ENCODE measurements around the gene DYNLT2.

Gene DYNLT2

GRCh38 chr6:169763308-169763707 lies 11.9 kb upstream of the DYNLT2 start:
- Histone ChIP-seq H2AK5ac (ENCODE audit: low read length) (no peak overlapping the region), H3K9ac (ENCODE audit: low read length) (no peak overlapping the region), H4K8ac (ENCODE audit: low read depth, low read length) (no peak overlapping the region), H3K27ac (ENCODE audit: low read depth, low read length) (no peak overlapping the region), H4K12ac (ENCODE audit: low read depth, low read length) (no peak overlapping the region), H3K36me3 (ENCODE audit: control insufficient read depth in 1 of 2, insufficient read depth in 2 of 2, low read length in 2 of 2) (peaks cover 24 to 40% of the 10 kb centered on the region in 2 experiments), H3K4me1 (ENCODE audit: control insufficient read depth in 1 of 2, insufficient read depth in 2 of 2, low read length in 2 of 2) (no peaks in the 10 kb centered on the region), H3K18ac (ENCODE audit: low read length) (no peak overlapping the region), H3K23ac (ENCODE audit: low read length) (no peak overlapping the region), H2BK120ac (ENCODE audit: insufficient read depth, low read length, poor library complexity) (no peak overlapping the region), H3K79me2 (ENCODE audit: control insufficient read depth, insufficient read depth, low read length, poor library complexity) (no peaks in the 10 kb centered on the region), H3K4ac (ENCODE audit: low read depth, low read length) (no peak overlapping the region), H2AFZ (ENCODE audit: insufficient read depth, low read length, poor library complexity) (no peak overlapping the region), H2BK12ac (ENCODE audit: low read length) (no peak overlapping the region), H3K4me2 (ENCODE audit: low read length) (no peak overlapping the region), H4K91ac (ENCODE audit: low read depth, low read length) (no peak overlapping the region), H3K14ac (ENCODE audit: low read length) (no peak overlapping the region), H3K4me3 (ENCODE audit: low read depth, low read length) (no peak overlapping the region), H3K79me1 (ENCODE audit: low read length) (no peaks in the 10 kb centered on the region), H2BK5ac (ENCODE audit: low read depth, low read length, poor library complexity) (no peak overlapping the region), H3K27me3 (ENCODE audit: insufficient read depth, low read length) (no peaks in the 10 kb centered on the region), H3K9me3 (ENCODE audit: insufficient read depth, low read depth, low read length) (peaks cover 2% of the 10 kb centered on the region)
- WGBS (ENCODE audit: extremely low coverage, insufficient coverage, insufficient read length): no CpG with 5 or more reads among the region's 10 CpGs
- DNase-seq: no peak

GRCh38 chr6:169755162-169755561 lies 3.8 kb upstream of the DYNLT2 start:
- Histone ChIP-seq H2BK5ac (ENCODE audit: low read depth, low read length, poor library complexity) (no peak overlapping the region), H3K23ac (ENCODE audit: low read length) (no peak overlapping the region), H3K27me3 (ENCODE audit: insufficient read depth, low read length) (no peaks in the 10 kb centered on the region), H2BK120ac (ENCODE audit: insufficient read depth, low read length, poor library complexity) (no peak overlapping the region), H3K4me3 (ENCODE audit: low read depth, low read length) (no peak overlapping the region), H2BK12ac (ENCODE audit: low read length) (no peak overlapping the region), H3K4me2 (ENCODE audit: low read length) (no peak overlapping the region), H3K4me1 (ENCODE audit: control insufficient read depth in 1 of 2, insufficient read depth in 2 of 2, low read length in 2 of 2) (peaks cover 3 to 5% of the 10 kb centered on the region in 2 experiments), H3K9me3 (ENCODE audit: insufficient read depth, low read depth, low read length) (no peaks in the 10 kb centered on the region), H4K8ac (ENCODE audit: low read depth, low read length) (no peak overlapping the region), H4K91ac (ENCODE audit: low read depth, low read length) (no peak overlapping the region), H3K9ac (ENCODE audit: low read length) (no peak overlapping the region), H3K36me3 (ENCODE audit: control insufficient read depth in 1 of 2, insufficient read depth in 2 of 2, low read length in 2 of 2) (peaks cover 6 to 17% of the 10 kb centered on the region in 2 experiments), H4K12ac (ENCODE audit: low read depth, low read length) (no peak overlapping the region), H3K27ac (ENCODE audit: low read depth, low read length) (no peak overlapping the region), H3K4ac (ENCODE audit: low read depth, low read length) (no peak overlapping the region), H2AFZ (ENCODE audit: insufficient read depth, low read length, poor library complexity) (no peak overlapping the region), H3K79me2 (ENCODE audit: control insufficient read depth, insufficient read depth, low read length, poor library complexity) (peaks cover 8% of the 10 kb centered on the region), H3K79me1 (ENCODE audit: low read length) (peaks cover 10% of the 10 kb centered on the region), H2AK5ac (ENCODE audit: low read length) (no peak overlapping the region), H3K14ac (ENCODE audit: low read length) (no peak overlapping the region), H3K18ac (ENCODE audit: low read length) (no peak overlapping the region)
- no CpG with 5 or more reads among the region's 6 CpGs for WGBS (ENCODE audit: extremely low coverage, insufficient coverage, insufficient read length)
- DNase-seq: no peak

- H3K9me3 ChIP-seq (ENCODE audit: insufficient read depth, low read depth, low read length): no peaks in the 10 kb centered on the region
- H2AFZ ChIP-seq (ENCODE audit: insufficient read depth, low read length, poor library complexity): peak overlapping the region; percentile 88
- WGBS (ENCODE audit: extremely low coverage, insufficient coverage, insufficient read length): no CpG with 5 or more reads among the region's 19 CpGs
- H2BK5ac ChIP-seq (ENCODE audit: low read depth, low read length, poor library complexity): peak overlapping the region; percentile 52
- peak overlapping the region; percentile 85 for H3K4me2 ChIP-seq (ENCODE audit: low read length)
- H4K8ac ChIP-seq (ENCODE audit: low read depth, low read length): peak overlapping the region; percentile 93
- peaks cover 0 to 5% of the 10 kb centered on the region in 2 experiments for H3K36me3 ChIP-seq (ENCODE audit: control insufficient read depth in 1 of 2, insufficient read depth in 2 of 2, low read length in 2 of 2)
- H3K4me3 ChIP-seq (ENCODE audit: low read depth, low read length): peak overlapping the region; percentile 98
- peak overlapping the region; percentile 82 for H4K12ac ChIP-seq (ENCODE audit: low read depth, low read length)
- H3K18ac ChIP-seq (ENCODE audit: low read length): peak overlapping the region; percentile 52
- no peak overlapping the region for H3K23ac ChIP-seq (ENCODE audit: low read length)
- DNase-seq: peak in 1 of 2 donors; percentile 2
- peak overlapping the region; percentile 87 for H4K91ac ChIP-seq (ENCODE audit: low read depth, low read length)
- H3K27ac ChIP-seq (ENCODE audit: low read depth, low read length): peak overlapping the region; percentile 85
- H2AK5ac ChIP-seq (ENCODE audit: low read length): peak overlapping the region; percentile 42
- H3K79me1 ChIP-seq (ENCODE audit: low read length): peaks cover 10% of the 10 kb centered on the region
- peak overlapping the region; percentile 97 for H3K9ac ChIP-seq (ENCODE audit: low read length)
- no peak overlapping the region for H2BK12ac ChIP-seq (ENCODE audit: low read length)
- H3K27me3 ChIP-seq (ENCODE audit: insufficient read depth, low read length): no peaks in the 10 kb centered on the region
- H3K14ac ChIP-seq (ENCODE audit: low read length): peak overlapping the region; percentile 91
- peaks cover 8% of the 10 kb centered on the region for H3K79me2 ChIP-seq (ENCODE audit: control insufficient read depth, insufficient read depth, low read length, poor library complexity)
- H3K4ac ChIP-seq (ENCODE audit: low read depth, low read length): peak overlapping the region; percentile 41
- peaks cover 3 to 5% of the 10 kb centered on the region in 2 experiments for H3K4me1 ChIP-seq (ENCODE audit: control insufficient read depth in 1 of 2, insufficient read depth in 2 of 2, low read length in 2 of 2)
- H2BK120ac ChIP-seq (ENCODE audit: insufficient read depth, low read length, poor library complexity): peak overlapping the region; percentile 55
These were observed 777 bp upstream of the DYNLT2 start for GRCh38 chr6:169752074-169752623.

- Histone ChIP-seq H3K23ac (ENCODE audit: low read length) (no peak overlapping the region), H3K18ac (ENCODE audit: low read length) (no peak overlapping the region), H3K27ac (ENCODE audit: low read depth, low read length) (no peak overlapping the region), H3K4me1 (ENCODE audit: control insufficient read depth in 1 of 2, insufficient read depth in 2 of 2, low read length in 2 of 2) (no peaks in the 10 kb centered on the region), H3K4me2 (ENCODE audit: low read length) (no peak overlapping the region), H3K9me3 (ENCODE audit: insufficient read depth, low read depth, low read length) (no peaks in the 10 kb centered on the region), H2AFZ (ENCODE audit: insufficient read depth, low read length, poor library complexity) (no peak overlapping the region), H4K12ac (ENCODE audit: low read depth, low read length) (no peak overlapping the region), H4K91ac (ENCODE audit: low read depth, low read length) (no peak overlapping the region), H3K14ac (ENCODE audit: low read length) (no peak overlapping the region), H2BK12ac (ENCODE audit: low read length) (no peak overlapping the region), H2BK5ac (ENCODE audit: low read depth, low read length, poor library complexity) (no peak overlapping the region), H3K27me3 (ENCODE audit: insufficient read depth, low read length) (no peaks in the 10 kb centered on the region), H3K36me3 (ENCODE audit: control insufficient read depth in 1 of 2, insufficient read depth in 2 of 2, low read length in 2 of 2) (no peaks in the 10 kb centered on the region), H4K8ac (ENCODE audit: low read depth, low read length) (no peak overlapping the region), H2AK5ac (ENCODE audit: low read length) (no peak overlapping the region), H3K4me3 (ENCODE audit: low read depth, low read length) (no peak overlapping the region), H3K9ac (ENCODE audit: low read length) (no peak overlapping the region), H3K4ac (ENCODE audit: low read depth, low read length) (no peak overlapping the region), H3K79me2 (ENCODE audit: control insufficient read depth, insufficient read depth, low read length, poor library complexity) (peaks cover 4% of the 10 kb centered on the region), H2BK120ac (ENCODE audit: insufficient read depth, low read length, poor library complexity) (no peak overlapping the region), H3K79me1 (ENCODE audit: low read length) (peaks cover 5% of the 10 kb centered on the region)
- peak in 1 of 2 donors; percentile 42 for DNase-seq
- no CpG with 5 or more reads among the region's 1 CpG for WGBS (ENCODE audit: extremely low coverage, insufficient coverage, insufficient read length)
These were observed 4.8 kb downstream of the DYNLT2 start for GRCh38 chr6:169746556-169746955.
